HG03280 (cell line): Measurements from ENCODE around the gene GPLD1.

Experiments used
- ATAC-seq: cut with Tn5 transposase; IDR thresholded peaks from one replicate; pipeline ENCODE4 v1.9.1; 2021; ENCODE audit warnings: mild to moderate bottlenecking, moderate library complexity; ENCODE audit not compliant: unreplicated experiment

The GPLD1 gene

GRCh38 chr6:24500683-24501082 is 11.3 kb upstream of the GPLD1 start:
- no peak for ATAC-seq

GRCh38 chr6:24497254-24497970 is 8.0 kb upstream of the GPLD1 start:
- ATAC-seq: no peak

- peak; percentile 62 for ATAC-seq
These were observed 5.7 kb upstream of the GPLD1 start, which contains the start of gene ALDH5A1 for GRCh38 chr6:24494821-24495795. Gene ALDH5A1, plus strand, starts transcription at chr6:24494969. Its CDS starts 28 bp downstream, at chr6:24494997.

GRCh38 chr6:24493945-24494820 is 4.8 kb upstream of the GPLD1 start:
- ATAC-seq: peak; percentile 0

- ATAC-seq: no peak
These were observed 3.1 kb upstream of the GPLD1 start for GRCh38 chr6:24492475-24492874.

- no peak for ATAC-seq
These were observed 1.6 kb upstream of the GPLD1 start for GRCh38 chr6:24490948-24491347.

GRCh38 chr6:24489881-24490280 is 503 bp upstream of the GPLD1 start:
- ATAC-seq: no peak

- ATAC-seq: no peak
These were observed 3.3 kb downstream of the GPLD1 start for GRCh38 chr6:24486065-24486464.

- ATAC-seq: no peak
These were observed 4.6 kb downstream of the GPLD1 start for GRCh38 chr6:24484657-24485323.

GRCh38 chr6:24481449-24481848 is 7.9 kb downstream of the GPLD1 start:
- ATAC-seq: no peak

GRCh38 chr6:24480705-24481104 is 8.7 kb downstream of the GPLD1 start:
- ATAC-seq: no peak

- no peak for ATAC-seq
These were observed 10.5 kb downstream of the GPLD1 start for GRCh38 chr6:24478903-24479302.

- ATAC-seq: no peak
These were observed 12.3 kb downstream of the GPLD1 start for GRCh38 chr6:24477070-24477469.

- ATAC-seq: no peak
These were observed 12.7 kb downstream of the GPLD1 start for GRCh38 chr6:24476631-24477030.

- ATAC-seq: no peak
These were observed 17.2 kb downstream of the GPLD1 start for GRCh38 chr6:24472181-24472580.

- no peak for ATAC-seq
These were observed 19.6 kb downstream of the GPLD1 start for GRCh38 chr6:24469811-24470210.

- no peak for ATAC-seq
These were observed 24.9 kb downstream of the GPLD1 start for GRCh38 chr6:24464253-24465038.

- ATAC-seq: no peak
These were observed 28.4 kb downstream of the GPLD1 start for GRCh38 chr6:24460966-24461365.

- no peak for ATAC-seq
These were observed 30.4 kb downstream of the GPLD1 start for GRCh38 chr6:24458941-24459340.

GRCh38 chr6:24458134-24458533 is 31.2 kb downstream of the GPLD1 start:
- ATAC-seq: no peak
